ENCODE measurements around the gene NPTXR.

NPTXR gene

DNA sequence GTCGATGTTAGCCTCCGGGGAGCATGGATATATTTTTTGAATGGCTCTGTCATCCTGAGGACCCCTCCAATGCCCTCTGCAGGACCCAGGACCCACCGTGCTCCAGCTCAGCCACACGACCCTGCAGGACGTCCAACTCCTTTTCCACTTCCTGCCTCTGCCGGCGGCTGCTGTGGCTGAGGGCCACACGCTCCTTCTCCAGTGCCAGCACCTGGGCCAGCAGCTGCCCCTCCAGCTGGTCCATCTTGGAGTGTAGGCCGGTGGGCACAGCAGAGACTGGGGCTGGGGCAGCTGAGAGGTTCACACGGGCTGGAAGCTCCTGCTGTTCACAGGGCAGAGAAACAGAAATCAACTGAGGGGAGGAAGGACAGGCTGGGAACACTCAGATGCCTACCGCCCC, 15.6 kb downstream of the NPTXR start:
- DNase-seq (ENCODE audit: low read depth, low spot score), result no peak
- in situ Hi-C loops (cut with HindIII; ENCODE audit: low sequenced_read_pairs), result no loop called here
- no peak overlapping the region for H3K4me3 ChIP-seq (ENCODE audit: low read depth, low read length)
- TF ChIP-seq, protein P1, sequence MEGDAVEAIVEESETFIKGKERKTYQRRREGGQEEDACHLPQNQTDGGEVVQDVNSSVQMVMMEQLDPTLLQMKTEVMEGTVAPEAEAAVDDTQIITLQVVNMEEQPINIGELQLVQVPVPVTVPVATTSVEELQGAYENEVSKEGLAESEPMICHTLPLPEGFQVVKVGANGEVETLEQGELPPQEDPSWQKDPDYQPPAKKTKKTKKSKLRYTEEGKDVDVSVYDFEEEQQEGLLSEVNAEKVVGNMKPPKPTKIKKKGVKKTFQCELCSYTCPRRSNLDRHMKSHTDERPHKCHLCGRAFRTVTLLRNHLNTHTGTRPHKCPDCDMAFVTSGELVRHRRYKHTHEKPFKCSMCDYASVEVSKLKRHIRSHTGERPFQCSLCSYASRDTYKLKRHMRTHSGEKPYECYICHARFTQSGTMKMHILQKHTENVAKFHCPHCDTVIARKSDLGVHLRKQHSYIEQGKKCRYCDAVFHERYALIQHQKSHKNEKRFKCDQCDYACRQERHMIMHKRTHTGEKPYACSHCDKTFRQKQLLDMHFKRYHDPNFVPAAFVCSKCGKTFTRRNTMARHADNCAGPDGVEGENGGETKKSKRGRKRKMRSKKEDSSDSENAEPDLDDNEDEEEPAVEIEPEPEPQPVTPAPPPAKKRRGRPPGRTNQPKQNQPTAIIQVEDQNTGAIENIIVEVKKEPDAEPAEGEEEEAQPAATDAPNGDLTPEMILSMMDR (IDR thresholded peaks at IDR 0.05; ENCODE audit: low read depth, low read length), result no peak

GRCh38 chr22:38827510-38827909, 16.3 kb downstream of the NPTXR start:
- DNase-seq (ENCODE audit: low read depth, low spot score), result no peak
- in situ Hi-C loops (cut with HindIII; ENCODE audit: low sequenced_read_pairs), result no loop called here
- TF ChIP-seq, protein P1 (IDR thresholded peaks at IDR 0.05; ENCODE audit: low read depth, low read length), result no peak
- no peak overlapping the region for H3K4me3 ChIP-seq (ENCODE audit: low read depth, low read length)

DNA sequence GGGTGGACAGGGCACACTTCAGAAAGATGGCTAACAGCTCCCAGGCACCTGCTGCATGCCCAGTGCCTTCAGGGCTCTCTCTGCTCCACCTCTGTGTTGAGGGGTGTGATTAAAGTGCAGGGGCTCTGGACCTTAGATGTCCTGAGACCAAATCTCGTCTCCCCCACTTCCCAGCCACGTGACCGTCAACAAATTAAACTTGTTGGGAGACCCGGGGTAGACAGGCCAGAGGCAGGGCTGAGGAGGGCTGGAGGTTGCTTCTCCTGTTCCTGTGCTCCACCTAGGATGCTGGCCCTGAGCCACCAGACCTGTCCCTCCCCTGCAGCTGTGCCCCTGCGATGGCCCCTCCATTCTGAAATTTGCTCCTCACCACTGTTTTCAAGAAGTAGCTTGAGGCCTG, 17.0 kb downstream of the NPTXR start:
- DNase-seq (ENCODE audit: low read depth, low spot score), result no peak
- TF ChIP-seq, protein P1 (IDR thresholded peaks at IDR 0.05; ENCODE audit: low read depth, low read length), result no peak
- in situ Hi-C loops (cut with HindIII; ENCODE audit: low sequenced_read_pairs), result no loop called here

DNA sequence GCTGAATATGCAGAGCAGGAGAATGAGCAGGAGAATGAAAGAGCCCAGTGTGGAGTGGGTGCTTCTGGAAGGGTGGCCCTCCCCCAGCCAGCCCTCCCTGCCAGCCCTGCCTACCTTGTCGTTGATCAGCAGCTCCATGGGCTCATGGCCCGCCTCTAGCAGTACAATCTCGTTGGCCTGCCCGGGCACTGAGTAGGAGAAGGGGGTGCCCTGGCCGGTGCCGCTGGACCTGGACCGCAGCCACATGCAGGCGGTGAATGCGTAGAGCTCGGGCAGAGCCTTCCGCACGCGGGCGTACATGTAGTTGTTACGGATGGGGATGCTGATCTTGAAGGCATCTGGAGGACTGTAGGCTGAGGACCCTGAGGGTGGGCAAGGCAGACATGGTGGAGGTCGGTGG, 17.4 kb downstream of the NPTXR start:
- H3K4me3 ChIP-seq (ENCODE audit: low read depth, low read length), result no peak overlapping the region
- in situ Hi-C loops (cut with HindIII; ENCODE audit: low sequenced_read_pairs), result no loop called here
- TF ChIP-seq, protein P1 (IDR thresholded peaks at IDR 0.05; ENCODE audit: low read depth, low read length), result no peak
- DNase-seq (ENCODE audit: low read depth, low spot score), result no peak

More for the DNA sequence above, 17.0 kb downstream of the NPTXR start:
- H3K4me3 ChIP-seq (ENCODE audit: low read depth, low read length), result no peak overlapping the region

- in situ Hi-C loops (cut with HindIII; ENCODE audit: low sequenced_read_pairs), result no loop called here
- TF ChIP-seq, protein P1 (IDR thresholded peaks at IDR 0.05; ENCODE audit: low read depth, low read length), result peak; percentile 76
- H3K4me3 ChIP-seq (ENCODE audit: low read depth, low read length), result no peak overlapping the region
- DNase-seq (ENCODE audit: low read depth, low spot score), result peak; percentile 72
Observed at GRCh38 chr22:38824585-38824984, 19.2 kb downstream of the NPTXR start.

- TF ChIP-seq, protein P1 (IDR thresholded peaks at IDR 0.05; ENCODE audit: low read depth, low read length), result no peak
- H3K4me3 ChIP-seq (ENCODE audit: low read depth, low read length), result no peak overlapping the region
- in situ Hi-C loops (cut with HindIII; ENCODE audit: low sequenced_read_pairs), result no loop called here
- DNase-seq (ENCODE audit: low read depth, low spot score), result no peak
Observed at GRCh38 chr22:38823637-38824036, 20.2 kb downstream of the NPTXR start.

DNA sequence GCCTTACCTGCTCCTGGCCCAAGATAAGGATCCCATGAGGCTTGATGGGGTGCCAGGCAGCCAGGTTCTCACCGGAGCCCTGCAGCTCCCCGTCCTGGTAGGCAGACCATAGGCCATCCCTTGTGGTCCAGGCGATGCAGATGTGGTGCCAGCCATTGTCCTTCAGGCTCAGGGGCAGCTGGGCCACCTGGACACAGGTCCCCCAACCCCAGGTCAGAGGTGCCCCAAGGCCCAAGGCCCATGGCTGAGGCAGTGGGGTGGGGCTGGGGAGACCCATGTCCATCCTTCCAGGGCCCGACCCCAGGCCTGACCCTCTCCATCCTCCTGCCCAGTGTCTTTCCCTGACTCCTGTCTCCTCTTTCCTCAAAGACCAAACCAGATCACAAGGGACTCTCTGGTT, 20.8 kb downstream of the NPTXR start:
- TF ChIP-seq, protein P1 (IDR thresholded peaks at IDR 0.05; ENCODE audit: low read depth, low read length), result no peak
- DNase-seq (ENCODE audit: low read depth, low spot score), result no peak
- no peak overlapping the region for H3K4me3 ChIP-seq (ENCODE audit: low read depth, low read length)

More for the DNA sequence above, 20.8 kb downstream of the NPTXR start:
- in situ Hi-C loops (cut with HindIII; ENCODE audit: low sequenced_read_pairs), result no loop called here

Data from astrocyte of the spinal cord (primary cell).